Measurements from ENCODE around the gene SLC4A3. TPM values are rescaled to one million over a fixed set of nuclear protein-coding genes. Genes with fewer than 3 reads are reported as not detected.

The SLC4A3 gene
- total and polyA plus RNA-seq, 2 of the 8 experiments (the other 6 are each of a cell fraction or from before 2014, with no cell fraction given), result 4.8 to 7.4 TPM

DNA sequence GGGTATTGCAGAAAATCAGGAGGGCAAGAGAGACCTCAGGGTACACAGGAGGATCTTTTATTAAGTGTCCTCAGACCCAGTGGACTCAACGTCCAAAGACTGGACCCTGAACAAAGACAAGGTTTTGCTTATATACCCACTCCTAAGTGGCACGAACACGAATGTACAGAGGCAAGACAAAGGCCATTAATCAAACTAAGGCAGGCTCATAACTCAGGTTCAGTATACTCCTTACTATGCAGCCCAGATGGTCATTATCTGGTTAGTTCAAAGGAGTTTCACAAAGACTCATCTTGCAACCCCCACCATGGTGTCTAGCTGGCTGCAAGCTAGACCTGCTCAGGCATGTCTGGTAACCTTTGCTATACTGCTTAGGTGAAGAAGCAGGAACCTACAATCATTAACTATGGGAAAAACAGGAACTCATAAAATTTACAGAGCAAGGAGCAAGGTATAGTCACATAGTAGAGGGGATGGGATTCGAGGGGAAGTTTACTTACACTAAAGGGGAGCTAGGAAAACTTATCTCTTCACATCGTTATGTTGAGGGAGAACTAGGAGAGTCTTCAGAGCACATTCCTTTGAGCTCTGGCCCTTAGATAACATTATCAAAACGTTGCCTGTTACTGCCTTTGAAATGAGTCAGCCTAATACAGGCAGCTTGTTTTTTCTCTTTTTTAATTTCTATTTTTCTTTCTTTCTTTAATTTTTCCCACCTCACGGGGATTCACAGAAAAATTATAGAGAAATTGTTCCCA, 33.9 kb downstream of the SLC4A3 start (continued):
- TF ChIP-seq PHF8 (conservative IDR thresholded peaks at IDR 0.05; ENCODE audit: low read depth, low read length) (no peak), SIX5 (IDR thresholded peaks at IDR 0.05; ENCODE audit: low read depth, low read length) (no peak), TAF7 (optimal IDR thresholded peaks at IDR 0.05; ENCODE audit: borderline replicate concordance, low read depth, low read length) (no peak), CBX8 (IDR thresholded peaks at IDR 0.05; ENCODE audit: borderline replicate concordance, low read depth, low read length) (no peak), RBBP5 (IDR thresholded peaks at IDR 0.05; ENCODE audit: borderline replicate concordance, low read depth, low read length) (no peak), SP1 (IDR thresholded peaks at IDR 0.05; ENCODE audit: low read depth, low read length) (no peak), TEAD4 (IDR thresholded peaks at IDR 0.05; ENCODE audit: low read depth, low read length) (no peak), EP300 (IDR thresholded peaks at IDR 0.05; ENCODE audit: borderline replicate concordance in 1 of 2, low read depth in 2 of 2, low read length in 2 of 2) (no peak), KDM1A (IDR thresholded peaks at IDR 0.05; ENCODE audit: borderline replicate concordance, low read length) (no peak)
